ENCODE measurements around the gene CTXND1. TPM values are rescaled to one million over a fixed set of nuclear protein-coding genes. Genes with fewer than 3 reads are reported as not detected.

Gene CTXND1
- total and polyA plus RNA-seq, 2 of the 13 experiments (the other 11 are each of a cell fraction or from before 2014, with no cell fraction given) = 1.2 to 2.1 TPM

DNA sequence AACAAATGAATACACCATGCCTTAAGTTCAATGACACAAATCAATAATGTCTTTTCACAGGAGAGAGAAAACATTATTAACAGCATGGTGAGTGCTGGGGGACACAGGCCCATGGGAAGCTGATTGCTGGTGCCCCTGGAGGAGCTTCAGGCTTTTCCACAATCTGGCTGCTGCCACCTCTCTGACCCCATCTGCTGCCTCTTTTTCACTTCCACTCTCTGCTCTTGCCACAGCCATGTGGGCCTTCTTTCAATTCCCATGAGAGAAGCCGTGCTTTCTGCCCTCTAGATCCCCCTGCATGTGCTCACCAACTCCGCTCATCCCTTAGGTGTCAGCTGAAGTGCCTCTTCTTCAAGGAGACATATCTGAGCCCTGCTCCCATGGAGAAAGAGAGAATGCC, 21.0 kb upstream of the CTXND1 start:
- H4K20me1 ChIP-seq (ENCODE audit: insufficient read depth, low read length) = no peaks in the 10 kb centered on the region
- H3K9ac ChIP-seq (ENCODE audit: insufficient read depth, low read depth, low read length) = no peak overlapping the region
- TF ChIP-seq TEAD3 (CRISPR knock-in tag; optimal IDR thresholded peaks at IDR 0.05; ENCODE audit: borderline replicate concordance) (no peak), ZNF547 (CRISPR knock-in tag; IDR thresholded peaks at IDR 0.05) (no peak), ARID2 (CRISPR knock-in tag; IDR thresholded peaks at IDR 0.05; ENCODE audit: borderline replicate concordance) (no peak), ZKSCAN5 (CRISPR knock-in tag; IDR thresholded peaks at IDR 0.05) (no peak), ZSCAN29 (CRISPR knock-in tag; conservative IDR thresholded peaks at IDR 0.05) (no peak), CHCHD3 (CRISPR knock-in tag; IDR thresholded peaks at IDR 0.05) (no peak)
- TF ChIP-seq, protein P1, sequence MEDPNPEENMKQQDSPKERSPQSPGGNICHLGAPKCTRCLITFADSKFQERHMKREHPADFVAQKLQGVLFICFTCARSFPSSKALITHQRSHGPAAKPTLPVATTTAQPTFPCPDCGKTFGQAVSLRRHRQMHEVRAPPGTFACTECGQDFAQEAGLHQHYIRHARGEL (CRISPR knock-in tag; IDR thresholded peaks at IDR 0.05) = no peak
- TF ChIP-seq, protein P2, sequence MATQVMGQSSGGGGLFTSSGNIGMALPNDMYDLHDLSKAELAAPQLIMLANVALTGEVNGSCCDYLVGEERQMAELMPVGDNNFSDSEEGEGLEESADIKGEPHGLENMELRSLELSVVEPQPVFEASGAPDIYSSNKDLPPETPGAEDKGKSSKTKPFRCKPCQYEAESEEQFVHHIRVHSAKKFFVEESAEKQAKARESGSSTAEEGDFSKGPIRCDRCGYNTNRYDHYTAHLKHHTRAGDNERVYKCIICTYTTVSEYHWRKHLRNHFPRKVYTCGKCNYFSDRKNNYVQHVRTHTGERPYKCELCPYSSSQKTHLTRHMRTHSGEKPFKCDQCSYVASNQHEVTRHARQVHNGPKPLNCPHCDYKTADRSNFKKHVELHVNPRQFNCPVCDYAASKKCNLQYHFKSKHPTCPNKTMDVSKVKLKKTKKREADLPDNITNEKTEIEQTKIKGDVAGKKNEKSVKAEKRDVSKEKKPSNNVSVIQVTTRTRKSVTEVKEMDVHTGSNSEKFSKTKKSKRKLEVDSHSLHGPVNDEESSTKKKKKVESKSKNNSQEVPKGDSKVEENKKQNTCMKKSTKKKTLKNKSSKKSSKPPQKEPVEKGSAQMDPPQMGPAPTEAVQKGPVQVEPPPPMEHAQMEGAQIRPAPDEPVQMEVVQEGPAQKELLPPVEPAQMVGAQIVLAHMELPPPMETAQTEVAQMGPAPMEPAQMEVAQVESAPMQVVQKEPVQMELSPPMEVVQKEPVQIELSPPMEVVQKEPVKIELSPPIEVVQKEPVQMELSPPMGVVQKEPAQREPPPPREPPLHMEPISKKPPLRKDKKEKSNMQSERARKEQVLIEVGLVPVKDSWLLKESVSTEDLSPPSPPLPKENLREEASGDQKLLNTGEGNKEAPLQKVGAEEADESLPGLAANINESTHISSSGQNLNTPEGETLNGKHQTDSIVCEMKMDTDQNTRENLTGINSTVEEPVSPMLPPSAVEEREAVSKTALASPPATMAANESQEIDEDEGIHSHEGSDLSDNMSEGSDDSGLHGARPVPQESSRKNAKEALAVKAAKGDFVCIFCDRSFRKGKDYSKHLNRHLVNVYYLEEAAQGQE (IDR thresholded peaks at IDR 0.05; ENCODE audit: borderline replicate concordance in 1 of 2, low read depth in 1 of 2, low read length in 2 of 2) = no peak
- POLR2A ChIA-PET = no interaction called here
- no peaks in the 10 kb centered on the region for H3K79me2 ChIP-seq (ENCODE audit: insufficient read depth, low read length)
- in situ Hi-C loops (cut with HindIII; ENCODE audit: extremely low pct_ligation_motif_present, low pct_unique_long_range_greater_than_20kb) (no loop called here), intact Hi-C loops (cut with micrococcal nuclease; ENCODE audit: unreplicated experiment) (no loop called here)
- no peak overlapping the region for H3K4me2 ChIP-seq (ENCODE audit: low read depth, low read length)
- no TSS peak for BruUV-seq (replicated peaks)
- no peak for FAIRE-seq
- CTCF ChIA-PET (ENCODE audit: low intra/inter-chr PET ratio, low total read pairs) = no interaction called here
- H3K9me3 ChIP-seq (ENCODE audit: low read length) = peaks cover 8% of the 10 kb centered on the region; the same call in 1 of the 2 replicates
- DNase-seq (ENCODE audit: low spot score) = no peak
- H3K27me3 ChIP-seq (ENCODE audit: control insufficient read depth in 1 of 2, insufficient read depth in 2 of 2, low read length in 2 of 2) = peaks cover 0 to 15% of the 10 kb centered on the region in 2 experiments; a peak in 2 of 5 replicates
- H3K4me1 ChIP-seq (ENCODE audit: insufficient read depth, low read length) = peaks cover 19% of the 10 kb centered on the region
- no peak overlapping the region for H2AFZ ChIP-seq (ENCODE audit: low read length)
- no peaks in the 10 kb centered on the region for H3K36me3 ChIP-seq (replicated peaks in 1 of 2; ENCODE audit: control insufficient read depth in 1 of 2, insufficient read depth in 2 of 2, low read length in 2 of 2)
- WGBS (ENCODE audit: low lambda C conversion rate) = 44% methylated on average over 2 of the region's 2 CpGs
- no peak overlapping the region for H3K27ac ChIP-seq (ENCODE audit: extremely low read length, insufficient read depth, low read length)
- no peak overlapping the region for H3K4me3 ChIP-seq (replicated peaks in 1 of 3; ENCODE audit: insufficient read depth in 1 of 3, low read depth in 2 of 3, low read length in 3 of 3)
- no peak for ATAC-seq

All from HepG2 (cell line).